ENCODE measurements around the gene POC1A. TPM values are rescaled to one million over a fixed set of nuclear protein-coding genes. Genes with fewer than 3 reads are reported as not detected.

The POC1A gene
- polyA plus RNA-seq, 1 donor (not counting 4 experiments of a cell fraction or from before 2014, with no cell fraction given), result 11.5 TPM

- Histone ChIP-seq H3K9ac (ENCODE audit: control insufficient read depth, extremely low read depth, insufficient read depth, low read length) (no peak overlapping the region), H3K27ac (ENCODE audit: control insufficient read depth, insufficient read depth, low read length) (no peak overlapping the region), H3K36me3 (ENCODE audit: control insufficient read depth in 2 of 2, extremely low read depth in 1 of 2, insufficient read depth in 2 of 2, low read length in 2 of 2) (peaks cover 0 to 5% of the 10 kb centered on the region in 2 experiments), H3K79me2 (ENCODE audit: control insufficient read depth, insufficient read depth, low read length) (peaks cover 15% of the 10 kb centered on the region), H4K20me1 (ENCODE audit: control insufficient read depth, extremely low read depth, insufficient read depth, low read length) (no peaks in the 10 kb centered on the region), H3K4me1 (ENCODE audit: control insufficient read depth, extremely low read depth, insufficient read depth, low read length) (peaks cover 21% of the 10 kb centered on the region), H2AFZ (ENCODE audit: control insufficient read depth, low read length) (no peak overlapping the region), H3K4me2 (ENCODE audit: control insufficient read depth, extremely low read depth, insufficient read depth, low read depth, low read length) (no peak overlapping the region), H3K9me1 (ENCODE audit: control insufficient read depth, extremely low read depth, insufficient read depth, low read length) (no peaks in the 10 kb centered on the region), H3K27me3 (ENCODE audit: control insufficient read depth, extremely low read depth, insufficient read depth, low read length) (no peaks in the 10 kb centered on the region), H3K4me3 (ENCODE audit: control insufficient read depth in 2 of 3, extremely low read depth in 1 of 3, insufficient read depth in 2 of 3, low read depth in 1 of 3, low read length in 3 of 3) (no peak overlapping the region), H3K9me3 (ENCODE audit: control insufficient read depth, low read depth, low read length) (no peaks in the 10 kb centered on the region)
- DNase-seq (ENCODE audit: low read depth, low spot score) (no peak), FAIRE-seq (no peak)
- no peak for TF ChIP-seq CTCF (optimal IDR thresholded peaks at IDR 0.05 in 1 of 3, IDR thresholded peaks at IDR 0.05 in 1 of 3, conservative IDR thresholded peaks at IDR 0.05 in 1 of 3; ENCODE audit: extremely low read depth in 1 of 3, insufficient read depth in 2 of 3, low read length in 3 of 3)
- no peak for TF ChIP-seq EZH2 (IDR thresholded peaks at IDR 0.05; ENCODE audit: low read length)
- dilution Hi-C loops (cut with MboI; ENCODE audit: extremely low pct_ligation_motif_present, low sequenced_read_pairs), result no loop called here
These were observed 40.5 kb upstream of the POC1A start for GRCh38 chr3:52194485-52195290.

GRCh38 chr3:52193065-52193464 is 38.8 kb upstream of the POC1A start:
- Histone ChIP-seq H3K4me1 (ENCODE audit: control insufficient read depth, extremely low read depth, insufficient read depth, low read length) (peaks cover 13% of the 10 kb centered on the region), H3K4me2 (ENCODE audit: control insufficient read depth, extremely low read depth, insufficient read depth, low read depth, low read length) (no peak overlapping the region)

More at GRCh38 chr3:52193065-52193464, 38.8 kb upstream of the POC1A start:
- no peaks in the 10 kb centered on the region for H3K27me3 ChIP-seq (ENCODE audit: control insufficient read depth, extremely low read depth, insufficient read depth, low read length)
- no peak overlapping the region for H3K27ac ChIP-seq (ENCODE audit: control insufficient read depth, insufficient read depth, low read length)
- DNase-seq (ENCODE audit: low read depth, low spot score) (no peak), FAIRE-seq (no peak)
- no peak overlapping the region for H3K4me3 ChIP-seq (ENCODE audit: control insufficient read depth in 2 of 3, extremely low read depth in 1 of 3, insufficient read depth in 2 of 3, low read depth in 1 of 3, low read length in 3 of 3)
- H3K9ac ChIP-seq (ENCODE audit: control insufficient read depth, extremely low read depth, insufficient read depth, low read length), result no peak overlapping the region
- no peaks in the 10 kb centered on the region for H4K20me1 ChIP-seq (ENCODE audit: control insufficient read depth, extremely low read depth, insufficient read depth, low read length)
- no peaks in the 10 kb centered on the region for H3K9me3 ChIP-seq (ENCODE audit: control insufficient read depth, low read depth, low read length)
- dilution Hi-C loops (cut with MboI; ENCODE audit: extremely low pct_ligation_motif_present, low sequenced_read_pairs), result no loop called here
- no peak overlapping the region for H2AFZ ChIP-seq (ENCODE audit: control insufficient read depth, low read length)
- no peaks in the 10 kb centered on the region for H3K36me3 ChIP-seq (ENCODE audit: control insufficient read depth in 2 of 2, extremely low read depth in 1 of 2, insufficient read depth in 2 of 2, low read length in 2 of 2)
- H3K9me1 ChIP-seq (ENCODE audit: control insufficient read depth, extremely low read depth, insufficient read depth, low read length), result no peaks in the 10 kb centered on the region
- no peak for TF ChIP-seq EZH2 (IDR thresholded peaks at IDR 0.05; ENCODE audit: low read length)
- TF ChIP-seq CTCF (optimal IDR thresholded peaks at IDR 0.05 in 1 of 3, IDR thresholded peaks at IDR 0.05 in 1 of 3, conservative IDR thresholded peaks at IDR 0.05 in 1 of 3; ENCODE audit: extremely low read depth in 1 of 3, insufficient read depth in 2 of 3, low read length in 3 of 3), result no peak
- H3K79me2 ChIP-seq (ENCODE audit: control insufficient read depth, insufficient read depth, low read length), result peaks cover 1% of the 10 kb centered on the region

All from keratinocyte (primary cell).